Measurements from ENCODE around the gene RNF144B.

DNA sequence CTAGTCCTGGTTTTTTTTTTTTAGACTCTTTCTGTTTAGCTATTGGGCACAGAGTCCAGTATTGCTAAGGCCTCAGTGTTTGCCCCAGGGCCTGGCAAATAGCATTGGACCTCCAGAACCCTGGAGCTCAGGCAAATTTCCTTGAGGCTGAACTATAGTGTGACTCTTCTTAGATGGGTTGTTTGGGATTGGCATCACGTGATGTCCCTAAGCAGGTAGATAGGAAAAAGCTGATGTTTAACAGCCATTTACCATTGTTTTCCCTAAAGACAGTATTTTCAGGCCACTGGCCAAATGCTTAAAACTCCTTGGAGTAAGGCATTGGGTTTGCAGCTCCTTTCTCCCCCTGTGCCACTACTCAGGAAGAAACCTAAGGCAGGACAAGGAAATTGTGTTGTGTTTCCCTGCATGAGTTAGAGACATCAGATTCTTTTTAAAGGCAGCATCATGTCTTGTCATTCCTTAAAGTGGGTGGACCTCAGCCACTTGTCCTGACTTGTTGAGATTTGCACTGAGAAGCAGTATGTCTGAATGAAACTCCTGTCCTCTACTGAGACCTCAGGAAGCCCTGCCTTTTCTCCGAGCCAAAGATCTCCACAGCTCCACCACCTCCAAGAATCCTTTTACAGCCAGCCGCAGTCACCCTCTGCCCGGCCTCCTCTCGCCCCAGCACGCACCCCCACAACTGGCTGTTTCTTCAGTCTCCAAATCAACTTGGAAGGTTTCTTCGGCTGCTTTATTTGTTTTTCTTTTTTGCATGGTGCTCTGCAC is 46.2 kb upstream of the RNF144B start:
- TF ChIP-seq CTCF (IDR thresholded peaks at IDR 0.05 in 8 of 11, conservative IDR thresholded peaks at IDR 0.05 in 3 of 11) (no peak), POLR2A (IDR thresholded peaks at IDR 0.05) (no peak)

Measured in spleen (tissue), 7 donors.